Activated effector memory CD4-positive, alpha-beta T cell treated with Interleukin-2 at 50 U/mL for 16 hours (primary cell): ENCODE data around the gene TBC1D3G.
"Not testable (repeated sequence)": the region's sequence is repeated elsewhere in the genome, so short reads cannot be mapped to it uniquely, and the experiment has no call there.

Experiments used
- DNase-seq: peaks from one replicate; pipeline ENCODE4 v3.0.0-alpha.2; 2020

TBC1D3G gene

GRCh38 chr17:36323584-36323983, at the start of gene TBC1D3G:
Gene TBC1D3G (plus strand): TSS chr17:36323884. CDS start chr17:36325412, 1,528 bp downstream.
- DNase-seq, result not testable (repeated sequence)

- DNase-seq, result not testable (repeated sequence)
Observed at GRCh38 chr17:36283256-36283655, 40.4 kb upstream of the TBC1D3G start.

- DNase-seq, result not testable (repeated sequence)
Observed at GRCh38 chr17:36284219-36284618, 39.5 kb upstream of the TBC1D3G start.

- DNase-seq, result not testable (repeated sequence)
Observed at GRCh38 chr17:36289965-36290612, 33.6 kb upstream of the TBC1D3G start.

GRCh38 chr17:36295161-36295560, 28.5 kb upstream of the TBC1D3G start:
- DNase-seq, result not testable (repeated sequence)

- DNase-seq, result not testable (repeated sequence)
Observed at GRCh38 chr17:36315736-36316135, 7.9 kb upstream of the TBC1D3G start.

- not testable (repeated sequence) for DNase-seq
Observed at GRCh38 chr17:36362496-36362895, 38.8 kb downstream of the TBC1D3G start.

GRCh38 chr17:36375938-36376337, 52.3 kb downstream of the TBC1D3G start:
- not testable (repeated sequence) for DNase-seq
